ENCODE measurements around the gene GNG4. TPM values are rescaled to one million over a fixed set of nuclear protein-coding genes. Genes with fewer than 3 reads are reported as not detected.

The GNG4 gene
- total and polyA plus RNA-seq, 2 experiments from 2014 or later = 0.32 to 1.2 TPM

DNA sequence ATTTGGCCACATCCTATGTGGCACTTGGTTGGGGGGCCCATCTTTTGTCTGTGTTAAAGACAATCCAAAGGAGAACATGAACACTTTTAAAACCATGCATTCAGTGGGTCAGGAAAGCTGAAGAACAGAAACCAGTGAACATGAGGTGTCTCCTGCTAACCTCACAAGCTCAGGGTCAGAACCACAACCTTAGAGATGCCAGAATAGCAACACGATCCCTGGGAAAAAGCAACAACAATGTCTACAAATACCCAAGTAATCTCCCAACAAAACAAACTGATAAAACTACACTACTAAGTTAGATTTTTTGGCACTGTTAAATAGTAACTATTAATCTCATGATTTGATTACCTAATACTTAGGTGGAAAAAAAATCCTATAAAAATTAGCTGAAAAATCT is 34.1 kb upstream of the GNG4 start:
- no peak overlapping the region for H2AFZ ChIP-seq
- H3K27ac ChIP-seq = no peak overlapping the region
- TF ChIP-seq EZH2 (IDR thresholded peaks at IDR 0.05; ENCODE audit: insufficient read depth, poor library complexity, severe bottlenecking) = no peak
- no peak for TF ChIP-seq EZH2phosphoT487 (IDR thresholded peaks at IDR 0.05; ENCODE audit: insufficient read depth, low read depth)
- peaks cover 5% of the 10 kb centered on the region; the same call in 1 of the 2 replicates for H3K36me3 ChIP-seq (ENCODE audit: low read depth)
- no peak overlapping the region for H3K9ac ChIP-seq
- no peaks in the 10 kb centered on the region for H3K9me3 ChIP-seq (ENCODE audit: low read depth)
- H3K4me1 ChIP-seq (ENCODE audit: insufficient read depth) = no peaks in the 10 kb centered on the region
- H3K79me2 ChIP-seq (ENCODE audit: insufficient read depth) = no peaks in the 10 kb centered on the region
- no peak for DNase-seq
- H4K20me1 ChIP-seq (ENCODE audit: insufficient read depth) = no peaks in the 10 kb centered on the region
- H3K9me2 ChIP-seq (ENCODE audit: insufficient read depth) = no peaks in the 10 kb centered on the region
- H3K4me2 ChIP-seq (ENCODE audit: unreplicated experiment) = no peak overlapping the region
- H3F3A ChIP-seq (ENCODE audit: insufficient read depth) = no peaks in the 10 kb centered on the region
- no peak overlapping the region for H3K4me3 ChIP-seq
- 92 to 97% methylated on average over 1 of the region's 1 CpG for WGBS, 2 experiments (ENCODE audit: low coverage in 1 of 2, low lambda C conversion rate in 2 of 2, missing lambda C conversion rate in 2 of 2)
- H3K27me3 ChIP-seq (replicated peaks; ENCODE audit: insufficient read depth) = no peaks in the 10 kb centered on the region
- in situ Hi-C loops (cut with MboI) = no loop called here

DNA sequence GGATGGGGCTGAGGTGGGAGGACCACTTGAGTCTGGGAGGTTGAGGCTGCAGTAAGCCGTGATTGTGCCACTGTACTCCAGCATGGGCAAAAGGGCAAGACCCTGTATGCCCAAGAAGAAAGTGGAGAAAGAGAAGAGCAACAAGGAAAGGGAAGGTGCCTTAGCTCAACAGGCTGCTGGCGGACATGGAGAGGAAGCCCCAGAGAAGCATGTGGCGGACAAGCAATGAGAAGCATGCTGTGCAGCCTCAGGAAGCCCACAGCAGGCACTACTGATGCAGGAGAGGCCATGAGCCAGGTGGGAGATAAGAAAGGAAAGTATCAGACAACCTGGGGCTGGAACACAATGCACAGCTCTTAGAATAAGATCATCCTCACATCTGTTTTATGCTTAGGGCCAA is 32.6 kb upstream of the GNG4 start:
- Histone ChIP-seq H3K4me2 (ENCODE audit: unreplicated experiment) (no peak overlapping the region), H3K4me1 (ENCODE audit: insufficient read depth) (no peaks in the 10 kb centered on the region), H3K9me3 (ENCODE audit: low read depth) (no peaks in the 10 kb centered on the region), H3F3A (ENCODE audit: insufficient read depth) (no peaks in the 10 kb centered on the region), H2AFZ (no peak overlapping the region), H3K9ac (no peak overlapping the region), H3K79me2 (ENCODE audit: insufficient read depth) (no peaks in the 10 kb centered on the region), H3K9me2 (ENCODE audit: insufficient read depth) (no peaks in the 10 kb centered on the region), H3K36me3 (ENCODE audit: low read depth) (no peaks in the 10 kb centered on the region), H3K27ac (no peak overlapping the region), H4K20me1 (ENCODE audit: insufficient read depth) (no peaks in the 10 kb centered on the region), H3K27me3 (replicated peaks; ENCODE audit: insufficient read depth) (no peaks in the 10 kb centered on the region), H3K4me3 (no peak overlapping the region)
- in situ Hi-C loops (cut with MboI) = no loop called here
- DNase-seq = no peak
- 98 to 100% methylated on average over 3 of the region's 3 CpGs for WGBS, 2 experiments (ENCODE audit: low coverage in 1 of 2, low lambda C conversion rate in 2 of 2, missing lambda C conversion rate in 2 of 2)
- TF ChIP-seq EZH2phosphoT487 (IDR thresholded peaks at IDR 0.05; ENCODE audit: insufficient read depth, low read depth) (no peak), EZH2 (IDR thresholded peaks at IDR 0.05; ENCODE audit: insufficient read depth, poor library complexity, severe bottlenecking) (no peak)

DNA sequence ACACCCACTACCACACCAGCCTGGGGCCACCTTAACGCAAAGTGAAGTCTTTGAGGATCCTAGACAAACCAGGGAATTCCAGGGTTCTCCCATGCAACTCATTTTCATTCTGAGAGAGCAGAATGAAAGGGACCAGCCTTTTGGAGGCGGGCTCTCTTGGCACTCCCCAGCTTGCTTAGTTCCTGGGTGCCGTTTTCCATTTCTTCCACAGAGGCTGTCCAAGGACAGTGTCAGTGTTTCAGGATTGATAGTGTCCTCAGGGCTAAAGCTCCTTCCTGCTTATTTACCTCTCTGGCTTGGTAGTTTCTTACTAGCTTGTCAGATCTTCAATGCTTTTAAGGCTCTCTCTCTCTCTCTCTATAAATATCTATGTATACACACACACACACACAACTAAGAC is 30.1 kb upstream of the GNG4 start:
- Histone ChIP-seq H3K9me2 (ENCODE audit: insufficient read depth) (no peaks in the 10 kb centered on the region), H4K20me1 (ENCODE audit: insufficient read depth) (no peaks in the 10 kb centered on the region), H3K27me3 (replicated peaks; ENCODE audit: insufficient read depth) (no peaks in the 10 kb centered on the region), H3K27ac (no peak overlapping the region), H3K4me2 (ENCODE audit: unreplicated experiment) (no peak overlapping the region), H3F3A (ENCODE audit: insufficient read depth) (no peaks in the 10 kb centered on the region), H3K9me3 (ENCODE audit: low read depth) (no peaks in the 10 kb centered on the region), H2AFZ (no peak overlapping the region), H3K9ac (no peak overlapping the region), H3K36me3 (ENCODE audit: low read depth) (peaks cover 13% of the 10 kb centered on the region), H3K79me2 (ENCODE audit: insufficient read depth) (no peaks in the 10 kb centered on the region), H3K4me3 (no peak overlapping the region), H3K4me1 (ENCODE audit: insufficient read depth) (no peaks in the 10 kb centered on the region)
- no peak for DNase-seq
- TF ChIP-seq EZH2phosphoT487 (IDR thresholded peaks at IDR 0.05; ENCODE audit: insufficient read depth, low read depth) = no peak
- TF ChIP-seq EZH2 (IDR thresholded peaks at IDR 0.05; ENCODE audit: insufficient read depth, poor library complexity, severe bottlenecking) = no peak
- WGBS, 2 experiments (ENCODE audit: low coverage in 1 of 2, low lambda C conversion rate in 2 of 2, missing lambda C conversion rate in 2 of 2) = 95 to 100% methylated on average over 3 of the region's 3 CpGs
- in situ Hi-C loops (cut with MboI) = no loop called here

DNA sequence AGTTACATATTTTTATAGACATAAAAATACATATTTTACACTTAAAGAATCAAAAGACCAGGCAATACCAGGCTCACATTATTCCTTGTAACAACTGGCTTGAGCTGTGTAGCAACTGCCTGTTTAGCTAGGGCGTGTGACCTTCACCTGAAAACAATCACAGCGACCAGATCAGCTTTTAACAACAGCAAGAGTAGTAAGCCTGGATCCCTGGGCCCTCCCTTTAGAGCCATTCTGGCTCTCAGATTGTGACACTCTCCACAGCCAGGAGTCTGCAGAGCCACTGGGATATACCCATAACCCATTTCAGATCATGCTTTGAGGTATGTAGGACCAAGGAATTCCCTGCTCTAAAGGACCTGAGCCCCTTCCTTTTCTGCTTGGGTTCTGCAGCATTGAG is 29.4 kb upstream of the GNG4 start:
- WGBS, 2 experiments (ENCODE audit: low coverage in 1 of 2, low lambda C conversion rate in 2 of 2, missing lambda C conversion rate in 2 of 2) = 50 to 59% methylated on average over 2 of the region's 2 CpGs
- no peak overlapping the region for H2AFZ ChIP-seq
- H3K4me1 ChIP-seq (ENCODE audit: insufficient read depth) = no peaks in the 10 kb centered on the region
- no peaks in the 10 kb centered on the region for H4K20me1 ChIP-seq (ENCODE audit: insufficient read depth)
- no peaks in the 10 kb centered on the region for H3K79me2 ChIP-seq (ENCODE audit: insufficient read depth)
- no peak overlapping the region for H3K4me2 ChIP-seq (ENCODE audit: unreplicated experiment)
- no peak overlapping the region for H3K4me3 ChIP-seq
- peaks cover 13% of the 10 kb centered on the region for H3K36me3 ChIP-seq (ENCODE audit: low read depth)
- no peaks in the 10 kb centered on the region for H3K27me3 ChIP-seq (replicated peaks; ENCODE audit: insufficient read depth)
- no peaks in the 10 kb centered on the region for H3K9me2 ChIP-seq (ENCODE audit: insufficient read depth)
- in situ Hi-C loops (cut with MboI) = no loop called here
- no peak for DNase-seq
- no peak overlapping the region for H3K9ac ChIP-seq
- no peak overlapping the region for H3K27ac ChIP-seq
- TF ChIP-seq EZH2phosphoT487 (IDR thresholded peaks at IDR 0.05; ENCODE audit: insufficient read depth, low read depth) (no peak), EZH2 (IDR thresholded peaks at IDR 0.05; ENCODE audit: insufficient read depth, poor library complexity, severe bottlenecking) (no peak)
- no peaks in the 10 kb centered on the region for H3F3A ChIP-seq (ENCODE audit: insufficient read depth)
- no peaks in the 10 kb centered on the region for H3K9me3 ChIP-seq (ENCODE audit: low read depth)

All from GM23248 (cell line).